Thymus (tissue), 11 donors: ENCODE measurements around the gene BAZ2B. TPM values are rescaled to one million over a fixed set of nuclear protein-coding genes. Genes with fewer than 3 reads are reported as not detected.

ENCODE experiments used
- DNase-seq, 9 donors: peaks; one replicate each; pipeline ENCODE4 v3.0.0-alpha.2; 2013; ENCODE audit warnings: low spot score in 9 of 9, low read depth in 6 of 9, missing footprints in 1 of 9
- H3K27ac ChIP-seq, 2 donors: one replicate each; pipeline ENCODE4 v1.5.1; 2013; ENCODE audit warnings: control low read depth in 1 of 2, low read depth in 1 of 2, low read length in 1 of 2, mild to moderate bottlenecking in 1 of 2, moderate library complexity in 1 of 2
- H3K27me3 ChIP-seq, 2 donors: one replicate each; pipeline ENCODE4 v1.5.1; 2013; ENCODE audit warnings: low read length in 1 of 2; ENCODE audit not compliant: control insufficient read depth in 2 of 2, insufficient read depth in 1 of 2
- H3K36me3 ChIP-seq, 2 donors: one replicate each; pipeline ENCODE4 v1.5.1; 2013; ENCODE audit warnings: low read length in 1 of 2, mild to moderate bottlenecking in 1 of 2, moderate library complexity in 1 of 2; ENCODE audit not compliant: control insufficient read depth in 2 of 2, insufficient read depth in 2 of 2
- H3K4me1 ChIP-seq, 2 donors: one replicate each; pipeline ENCODE4 v1.5.1; 2013; ENCODE audit warnings: low read length in 2 of 2; ENCODE audit not compliant: control insufficient read depth in 2 of 2, insufficient read depth in 2 of 2
- H3K4me3 ChIP-seq, 2 donors: one replicate each; pipeline ENCODE4 v1.5.1; 2013; ENCODE audit warnings: low read length in 2 of 2, control low read depth in 1 of 2, mild to moderate bottlenecking in 1 of 2
- H3K9me3 ChIP-seq, 2 donors: one replicate each; pipeline ENCODE4 v1.5.1; 2013; ENCODE audit warnings: low read length in 1 of 2, mild to moderate bottlenecking in 1 of 2; ENCODE audit not compliant: control insufficient read depth in 2 of 2, insufficient read depth in 1 of 2
- WGBS: extraction: QIAGEN DNeasy Blood & Tissue Kit; methylation state at CpG from one replicate; pipeline ENCODE4 v1.1.7; 2013; 5-methylcytosine and 5-hydroxymethylcytosine counted together
- polyA plus RNA-seq: library from polyadenylated mRNA; stranded (reverse); fragments of 200-250 nt; gene quantifications from one replicate; pipeline ENCODE4 v1.2.3, GENCODE V29; 2013
- total RNA-seq: library from RNA; stranded (reverse); fragments of 120-200 nt; gene quantifications from one replicate; pipeline ENCODE4 v1.2.4, GENCODE V29; 2013
- donor health status: healthy.

The BAZ2B gene
- total and polyA plus RNA-seq, 2 donors, result 16.9 to 43.3 TPM

- no peaks in the 10 kb centered on the region for H3K36me3 ChIP-seq
- 98% methylated on average over 2 of the region's 2 CpGs for WGBS
- H3K9me3 ChIP-seq, result no peaks in the 10 kb centered on the region
- H3K27me3 ChIP-seq, result no peaks in the 10 kb centered on the region
- H3K27ac ChIP-seq, result no peak overlapping the region
- no peak for DNase-seq
- no peaks in the 10 kb centered on the region for H3K4me1 ChIP-seq
- H3K4me3 ChIP-seq, result no peak overlapping the region
Observed at GRCh38 chr2:159489476-159489875, 126.9 kb downstream of the BAZ2B start.

GRCh38 chr2:159484532-159484931 lies 131.8 kb downstream of the BAZ2B start:
- H3K4me1 ChIP-seq, result no peaks in the 10 kb centered on the region
- DNase-seq, result no peak
- no peak overlapping the region for H3K4me3 ChIP-seq
- no peaks in the 10 kb centered on the region for H3K36me3 ChIP-seq
- no peaks in the 10 kb centered on the region for H3K9me3 ChIP-seq
- 87% methylated on average over 2 of the region's 2 CpGs for WGBS
- H3K27ac ChIP-seq, result no peak overlapping the region
- no peaks in the 10 kb centered on the region for H3K27me3 ChIP-seq

GRCh38 chr2:159476329-159476728 lies 140.0 kb downstream of the BAZ2B start:
- no peak for DNase-seq
- over 99% methylated on average over 2 of the region's 2 CpGs for WGBS
- no peak overlapping the region for H3K4me3 ChIP-seq
- no peak overlapping the region for H3K27ac ChIP-seq
- H3K27me3 ChIP-seq, result no peaks in the 10 kb centered on the region
- no peaks in the 10 kb centered on the region for H3K4me1 ChIP-seq
- no peaks in the 10 kb centered on the region for H3K9me3 ChIP-seq
- H3K36me3 ChIP-seq, result peaks cover 5 to 14% of the 10 kb centered on the region in 2 donors

- DNase-seq, result no peak
- Histone ChIP-seq H3K4me3 (no peak overlapping the region), H3K9me3 (no peaks in the 10 kb centered on the region), H3K36me3 (peaks cover 5 to 14% of the 10 kb centered on the region in 2 donors), H3K27me3 (no peaks in the 10 kb centered on the region), H3K4me1 (no peaks in the 10 kb centered on the region), H3K27ac (no peak overlapping the region)
- WGBS, result 100% methylated on average over 4 of the region's 4 CpGs
Observed at GRCh38 chr2:159475793-159476192, 140.6 kb downstream of the BAZ2B start.

GRCh38 chr2:159471340-159471739 lies 145.0 kb downstream of the BAZ2B start:
- Histone ChIP-seq H3K4me1 (no peaks in the 10 kb centered on the region), H3K9me3 (peaks cover 0 to 3% of the 10 kb centered on the region in 2 donors), H3K4me3 (no peak overlapping the region), H3K27ac (no peak overlapping the region), H3K27me3 (no peaks in the 10 kb centered on the region), H3K36me3 (peaks cover 5 to 12% of the 10 kb centered on the region in 2 donors)
- no peak for DNase-seq
- 50% methylated on average over 2 of the region's 2 CpGs for WGBS

GRCh38 chr2:159468257-159468656 lies 148.1 kb downstream of the BAZ2B start:
- Histone ChIP-seq H3K9me3 (peaks cover 0 to 3% of the 10 kb centered on the region in 2 donors), H3K27me3 (no peaks in the 10 kb centered on the region), H3K4me1 (no peaks in the 10 kb centered on the region), H3K36me3 (peaks cover 0 to 5% of the 10 kb centered on the region in 2 donors), H3K27ac (no peak overlapping the region), H3K4me3 (no peak overlapping the region)
- no peak for DNase-seq
- 97% methylated on average over 2 of the region's 2 CpGs for WGBS

- no peak for DNase-seq
- no peaks in the 10 kb centered on the region for H3K9me3 ChIP-seq
- no peaks in the 10 kb centered on the region for H3K27me3 ChIP-seq
- H3K4me3 ChIP-seq, result no peak overlapping the region
- H3K27ac ChIP-seq, result no peak overlapping the region
- H3K4me1 ChIP-seq, result no peaks in the 10 kb centered on the region
- peaks cover 0 to 5% of the 10 kb centered on the region in 2 donors for H3K36me3 ChIP-seq
- 97% methylated on average over 7 of the region's 7 CpGs for WGBS
Observed at GRCh38 chr2:159462961-159463360, 153.4 kb downstream of the BAZ2B start.

- Histone ChIP-seq H3K4me1 (peaks cover 0 to 2% of the 10 kb centered on the region in 2 donors), H3K9me3 (no peaks in the 10 kb centered on the region), H3K27ac (no peak overlapping the region), H3K27me3 (no peaks in the 10 kb centered on the region), H3K36me3 (peaks cover 0 to 4% of the 10 kb centered on the region in 2 donors), H3K4me3 (no peak overlapping the region)
- DNase-seq, result no peak
- WGBS, result 98% methylated on average over 9 of the region's 9 CpGs
Observed at GRCh38 chr2:159462201-159462785, 154.1 kb downstream of the BAZ2B start.

- WGBS, result 82% methylated on average over 2 of the region's 2 CpGs
- H3K4me3 ChIP-seq, result no peak overlapping the region
- peaks cover 0 to 2% of the 10 kb centered on the region in 2 donors for H3K4me1 ChIP-seq
- no peaks in the 10 kb centered on the region for H3K9me3 ChIP-seq
- DNase-seq, result no peak
- no peaks in the 10 kb centered on the region for H3K36me3 ChIP-seq
- H3K27ac ChIP-seq, result no peak overlapping the region
- H3K27me3 ChIP-seq, result no peaks in the 10 kb centered on the region
Observed at GRCh38 chr2:159461076-159461475, 155.3 kb downstream of the BAZ2B start.
